Hypothalamus (tissue), 51 donors: Measurements from ENCODE around the gene CD276.
"Not testable (repeated sequence)": the region's sequence is repeated elsewhere in the genome, so short reads cannot be mapped to it uniquely, and the experiment has no call there.

Source experiments
- DNase-seq, 51 donors: peaks; one replicate each; lab custom pipeline; 2025; lab: John Stamatoyannopoulos, UW

The CD276 gene

GRCh38 chr15:73683777-73684580 is at the start of gene CD276:
Gene CD276 (plus strand): TSS chr15:73684383. CDS start chr15:73699640, 15,257 bp downstream.
- DNase-seq: peak in 41 of 51 donors; percentile 12 to 77 (median 53)

GRCh38 chr15:73637527-73637926 is 46.7 kb upstream of the CD276 start:
- no peak for DNase-seq

- not testable (repeated sequence) for DNase-seq
Observed at GRCh38 chr15:73639464-73639863, 44.7 kb upstream of the CD276 start.

GRCh38 chr15:73647259-73648013 is 36.7 kb upstream of the CD276 start:
- DNase-seq: no peak

- DNase-seq: no peak
Observed at GRCh38 chr15:73648014-73648295, 36.2 kb upstream of the CD276 start.

- no peak for DNase-seq
Observed at GRCh38 chr15:73650416-73651126, 33.6 kb upstream of the CD276 start.

GRCh38 chr15:73654659-73655058 is 29.5 kb upstream of the CD276 start:
- DNase-seq: no peak

- DNase-seq: no peak
Observed at GRCh38 chr15:73655724-73656123, 28.5 kb upstream of the CD276 start.

- DNase-seq: no peak
Observed at GRCh38 chr15:73658645-73659044, 25.5 kb upstream of the CD276 start.

GRCh38 chr15:73660455-73660854 is 23.7 kb upstream of the CD276 start:
- no peak for DNase-seq

GRCh38 chr15:73674587-73674986 is 9.6 kb upstream of the CD276 start:
- no peak for DNase-seq

GRCh38 chr15:73677146-73677607 is 7.0 kb upstream of the CD276 start:
- peak in 8 of 51 donors; percentile 9 to 26 (median 16) for DNase-seq

GRCh38 chr15:73677733-73678132 is 6.5 kb upstream of the CD276 start:
- no peak for DNase-seq

- DNase-seq: no peak
Observed at GRCh38 chr15:73678498-73678897, 5.7 kb upstream of the CD276 start.

- no peak for DNase-seq
Observed at GRCh38 chr15:73679180-73679579, 5.0 kb upstream of the CD276 start.

GRCh38 chr15:73679964-73680363 is 4.2 kb upstream of the CD276 start:
- no peak for DNase-seq

GRCh38 chr15:73680549-73680948 is 3.6 kb upstream of the CD276 start:
- no peak for DNase-seq

- DNase-seq: no peak
Observed at GRCh38 chr15:73681063-73681462, 3.1 kb upstream of the CD276 start.

- no peak for DNase-seq
Observed at GRCh38 chr15:73681856-73682599, 2.2 kb upstream of the CD276 start.

GRCh38 chr15:73682600-73683090 is 1.5 kb upstream of the CD276 start:
- no peak for DNase-seq
